ENCODE data around the gene PTPN1. TPM values are rescaled to one million over a fixed set of nuclear protein-coding genes. Genes with fewer than 3 reads are reported as not detected.

The PTPN1 gene
- total RNA-seq, 1 experiment from 2014 or later = 65.2 TPM

DNA sequence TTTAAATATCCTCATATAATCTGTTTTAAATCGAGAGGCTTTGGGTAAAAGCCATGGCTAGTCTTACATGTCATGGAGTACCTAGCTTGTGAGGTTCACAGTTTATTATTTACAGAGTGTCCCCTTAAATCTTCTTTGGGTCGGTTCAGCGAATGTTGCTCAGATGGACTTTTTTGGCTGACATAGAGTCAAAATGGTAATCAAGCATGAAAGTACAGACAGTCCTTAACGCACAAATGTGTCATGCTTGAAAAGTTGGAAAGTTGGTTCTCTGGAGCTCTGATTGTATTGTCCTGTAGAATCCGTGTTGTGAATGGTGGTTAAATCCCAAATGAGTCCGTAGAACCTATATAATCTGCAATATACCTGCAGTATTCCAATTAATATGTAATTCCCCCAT is 22.0 kb downstream of the PTPN1 start:
- DNase-seq = no peak
- peaks cover 19% of the 10 kb centered on the region for H3K4me1 ChIP-seq
- CTCF ChIA-PET = interaction anchor here (1.5 kb wide), 1 partner anchor 54 kb away, joined by 4 read pairs; no protein-coding TSS in a partner anchor
- no peaks in the 10 kb centered on the region for H3K27me3 Mint-ChIP-seq (ENCODE audit: insufficient read depth, unreplicated experiment)
- no peaks in the 10 kb centered on the region for H3K27me3 ChIP-seq (replicated peaks; ENCODE audit: control insufficient read depth, insufficient read depth, low read length)
- no peak overlapping the region for H3K27ac Mint-ChIP-seq (ENCODE audit: unreplicated experiment)
- no peaks in the 10 kb centered on the region for H3K36me3 Mint-ChIP-seq (ENCODE audit: insufficient read depth, unreplicated experiment)
- no peak overlapping the region for H3K4me3 ChIP-seq (ENCODE audit: low read depth, low read length)
- no peaks in the 10 kb centered on the region for H3K9me3 ChIP-seq
- intact Hi-C loops (cut with micrococcal nuclease; ENCODE audit: unreplicated experiment) = no loop called here
- no peaks in the 10 kb centered on the region for H3K36me3 ChIP-seq (ENCODE audit: control insufficient read depth, insufficient read depth, low read length)
- H3K4me3 Mint-ChIP-seq (ENCODE audit: unreplicated experiment) = no peak overlapping the region
- H3K4me1 Mint-ChIP-seq (ENCODE audit: low read depth, unreplicated experiment) = peaks cover 19% of the 10 kb centered on the region
- BruUV-seq (replicated peaks) = no TSS peak
- no peaks in the 10 kb centered on the region for H3K9me3 Mint-ChIP-seq (ENCODE audit: unreplicated experiment)
- POLR2A ChIA-PET = no interaction called here
- TF ChIP-seq, protein P1, sequence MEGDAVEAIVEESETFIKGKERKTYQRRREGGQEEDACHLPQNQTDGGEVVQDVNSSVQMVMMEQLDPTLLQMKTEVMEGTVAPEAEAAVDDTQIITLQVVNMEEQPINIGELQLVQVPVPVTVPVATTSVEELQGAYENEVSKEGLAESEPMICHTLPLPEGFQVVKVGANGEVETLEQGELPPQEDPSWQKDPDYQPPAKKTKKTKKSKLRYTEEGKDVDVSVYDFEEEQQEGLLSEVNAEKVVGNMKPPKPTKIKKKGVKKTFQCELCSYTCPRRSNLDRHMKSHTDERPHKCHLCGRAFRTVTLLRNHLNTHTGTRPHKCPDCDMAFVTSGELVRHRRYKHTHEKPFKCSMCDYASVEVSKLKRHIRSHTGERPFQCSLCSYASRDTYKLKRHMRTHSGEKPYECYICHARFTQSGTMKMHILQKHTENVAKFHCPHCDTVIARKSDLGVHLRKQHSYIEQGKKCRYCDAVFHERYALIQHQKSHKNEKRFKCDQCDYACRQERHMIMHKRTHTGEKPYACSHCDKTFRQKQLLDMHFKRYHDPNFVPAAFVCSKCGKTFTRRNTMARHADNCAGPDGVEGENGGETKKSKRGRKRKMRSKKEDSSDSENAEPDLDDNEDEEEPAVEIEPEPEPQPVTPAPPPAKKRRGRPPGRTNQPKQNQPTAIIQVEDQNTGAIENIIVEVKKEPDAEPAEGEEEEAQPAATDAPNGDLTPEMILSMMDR (IDR thresholded peaks at IDR 0.05; ENCODE audit: insufficient read depth in 1 of 2, low read depth in 1 of 2, low read length in 1 of 2, severe bottlenecking in 1 of 2, unreplicated experiment in 1 of 2) = no peak

DNA sequence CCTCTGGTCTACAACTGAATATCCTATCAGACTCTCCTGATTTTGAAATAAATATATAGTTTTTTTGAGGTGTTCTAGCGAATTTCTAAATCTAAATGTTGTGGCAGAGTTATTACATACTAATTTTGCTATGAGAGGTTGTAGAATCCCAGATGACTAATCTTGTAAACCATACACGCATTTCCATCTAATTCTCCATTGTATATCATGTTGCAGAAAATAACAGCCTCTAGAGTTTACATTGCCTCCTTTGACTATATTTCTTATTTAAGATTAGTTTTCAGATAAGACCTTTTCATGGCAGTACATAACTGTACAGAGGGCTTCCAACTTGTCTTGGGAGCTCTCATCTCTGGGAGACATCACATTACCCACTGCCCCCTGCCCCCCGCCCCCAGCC is 22.9 kb downstream of the PTPN1 start:
- CTCF ChIA-PET = no interaction called here
- TF ChIP-seq, protein P1 (IDR thresholded peaks at IDR 0.05; ENCODE audit: insufficient read depth in 1 of 2, low read depth in 1 of 2, low read length in 1 of 2, severe bottlenecking in 1 of 2, unreplicated experiment in 1 of 2) = no peak
- Mint-ChIP-seq H3K9me3 (ENCODE audit: unreplicated experiment) (no peaks in the 10 kb centered on the region), H3K4me3 (ENCODE audit: unreplicated experiment) (no peak overlapping the region), H3K27me3 (ENCODE audit: insufficient read depth, unreplicated experiment) (no peaks in the 10 kb centered on the region), H3K4me1 (ENCODE audit: low read depth, unreplicated experiment) (peaks cover 28% of the 10 kb centered on the region), H3K36me3 (ENCODE audit: insufficient read depth, unreplicated experiment) (no peaks in the 10 kb centered on the region), H3K27ac (ENCODE audit: unreplicated experiment) (no peak overlapping the region)
- no peaks in the 10 kb centered on the region for H3K27me3 ChIP-seq (replicated peaks; ENCODE audit: control insufficient read depth, insufficient read depth, low read length)
- no TSS peak for BruUV-seq (replicated peaks)
- no peak for DNase-seq
- H3K36me3 ChIP-seq (ENCODE audit: control insufficient read depth, insufficient read depth, low read length) = no peaks in the 10 kb centered on the region
- H3K4me3 ChIP-seq (ENCODE audit: low read depth, low read length) = no peak overlapping the region
- peaks cover 27% of the 10 kb centered on the region for H3K4me1 ChIP-seq
- intact Hi-C loops (cut with micrococcal nuclease; ENCODE audit: unreplicated experiment) = no loop called here
- H3K9me3 ChIP-seq = no peaks in the 10 kb centered on the region
- POLR2A ChIA-PET = no interaction called here

DNA sequence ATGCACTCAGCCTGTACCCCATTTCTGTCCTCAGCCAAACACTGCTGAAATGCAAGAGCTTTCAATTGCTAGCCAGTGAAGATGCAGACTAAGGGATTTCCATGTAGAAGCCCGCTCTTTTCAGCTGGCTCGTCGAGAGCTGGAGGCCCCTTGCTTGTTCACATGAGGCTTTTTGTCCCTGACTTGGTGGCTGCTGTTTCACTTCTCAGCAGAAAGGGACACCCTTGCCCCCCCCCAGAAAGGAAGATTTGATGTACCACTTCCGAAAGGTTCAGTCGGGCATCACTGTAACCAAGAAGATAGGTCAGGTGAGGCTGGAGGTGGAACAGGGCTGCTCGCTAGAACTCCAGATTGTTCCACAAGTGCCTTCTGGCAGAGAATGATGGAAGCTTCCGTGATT is 23.3 kb downstream of the PTPN1 start:
- Mint-ChIP-seq H3K4me3 (ENCODE audit: unreplicated experiment) (no peak overlapping the region), H3K36me3 (ENCODE audit: insufficient read depth, unreplicated experiment) (no peaks in the 10 kb centered on the region), H3K27me3 (ENCODE audit: insufficient read depth, unreplicated experiment) (no peaks in the 10 kb centered on the region), H3K27ac (ENCODE audit: unreplicated experiment) (no peak overlapping the region), H3K9me3 (ENCODE audit: unreplicated experiment) (no peaks in the 10 kb centered on the region), H3K4me1 (ENCODE audit: low read depth, unreplicated experiment) (peaks cover 32% of the 10 kb centered on the region)
- no peak for DNase-seq
- Histone ChIP-seq H3K27me3 (replicated peaks; ENCODE audit: control insufficient read depth, insufficient read depth, low read length) (no peaks in the 10 kb centered on the region), H3K4me1 (peaks cover 31% of the 10 kb centered on the region), H3K36me3 (ENCODE audit: control insufficient read depth, insufficient read depth, low read length) (no peaks in the 10 kb centered on the region), H3K9me3 (no peaks in the 10 kb centered on the region), H3K4me3 (ENCODE audit: low read depth, low read length) (no peak overlapping the region)
- intact Hi-C loops (cut with micrococcal nuclease; ENCODE audit: unreplicated experiment) = no loop called here
- TF ChIP-seq, protein P1 (IDR thresholded peaks at IDR 0.05; ENCODE audit: insufficient read depth in 1 of 2, low read depth in 1 of 2, low read length in 1 of 2, severe bottlenecking in 1 of 2, unreplicated experiment in 1 of 2) = no peak
- BruUV-seq (replicated peaks) = no TSS peak
- ChIA-PET POLR2A (interaction anchor here (0.6 kb wide), 1 partner anchor 34 kb away, joined by 3 read pairs; no protein-coding TSS in a partner anchor), CTCF (no interaction called here)

Data from Caco-2 (cell line).